GM21529 (cell line): Measurements from ENCODE around the gene UGT2B11.
"Not testable (repeated sequence)": the region's sequence is repeated elsewhere in the genome, so short reads cannot be mapped to it uniquely, and the experiment has no call there.

Source experiments
- ATAC-seq: cut with Tn5 transposase; IDR thresholded peaks from one replicate; pipeline ENCODE4 v1.9.1; 2021; ENCODE audit not compliant: unreplicated experiment

UGT2B11 gene

DNA sequence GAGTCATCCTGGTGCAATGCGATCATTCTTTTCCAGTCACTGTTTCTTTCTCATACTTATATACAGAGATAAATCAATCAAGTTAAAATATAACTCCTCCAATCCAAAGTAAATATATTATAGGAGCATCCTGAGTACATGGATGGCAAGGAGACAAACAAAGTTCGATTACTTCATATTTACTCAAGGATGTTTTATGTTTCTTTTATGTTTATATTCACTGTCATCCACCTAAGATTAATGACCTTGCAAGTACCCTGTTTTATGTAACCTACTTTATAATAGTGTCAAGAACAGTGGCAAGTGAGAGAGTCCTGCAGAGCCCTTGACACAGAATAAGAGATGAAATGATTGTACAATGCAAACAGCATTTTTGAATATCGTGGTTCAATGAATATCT is at the start of gene UGT2B11:
Gene UGT2B11, minus strand, starts transcription at position 33 of the 400 bp plus-strand sequence. Its CDS starts 26 bp downstream, at position 7.
- ATAC-seq: no peak

DNA sequence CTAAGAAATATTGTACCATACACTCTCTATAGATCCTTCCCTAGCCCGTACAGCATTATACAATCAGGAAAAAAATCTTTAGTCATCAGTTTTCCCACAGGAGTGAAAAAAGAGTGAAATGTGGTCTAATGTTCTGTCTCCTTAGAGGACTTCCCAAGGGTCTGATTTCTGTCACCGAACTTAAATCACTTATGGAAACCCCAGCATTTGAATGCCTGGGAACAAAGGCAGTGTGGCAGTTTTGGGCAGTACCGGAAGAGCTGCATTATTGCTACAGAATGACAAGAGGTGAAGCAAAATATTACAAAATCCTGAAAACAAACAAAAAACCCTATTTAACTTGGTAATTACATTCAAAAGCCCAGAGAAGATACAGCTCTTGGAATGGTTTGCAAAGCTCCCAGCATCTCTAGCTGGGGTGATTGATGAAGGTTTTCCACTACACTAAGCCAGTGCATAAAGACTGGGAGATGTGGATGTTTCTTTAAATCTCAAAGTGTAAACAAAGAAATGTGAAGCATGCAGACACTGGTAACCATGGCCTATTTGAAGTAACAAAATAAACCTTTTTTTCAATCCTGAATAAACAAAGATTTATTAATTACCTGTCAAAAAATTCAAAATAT is 38.7 kb upstream of the UGT2B11 start:
- ATAC-seq: not testable (repeated sequence)

DNA sequence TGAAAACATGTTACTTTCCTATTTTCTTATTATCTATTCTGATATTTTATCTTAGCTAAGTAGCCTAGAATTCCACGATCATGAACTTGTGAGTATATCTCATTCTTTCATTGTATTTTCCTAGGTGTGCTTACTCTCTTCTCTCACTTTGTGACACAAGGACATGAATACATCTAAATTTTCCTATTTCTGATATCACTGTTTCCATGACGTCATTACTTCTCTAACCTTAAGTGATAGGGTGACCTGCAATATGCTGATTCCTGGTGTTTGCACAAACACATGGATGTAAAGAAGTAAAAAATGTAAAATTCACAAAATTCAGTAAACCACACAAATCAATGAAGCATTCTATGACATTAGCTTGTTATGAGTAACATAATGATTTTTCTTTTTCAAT is 36.3 kb upstream of the UGT2B11 start:
- not testable (repeated sequence) for ATAC-seq

DNA sequence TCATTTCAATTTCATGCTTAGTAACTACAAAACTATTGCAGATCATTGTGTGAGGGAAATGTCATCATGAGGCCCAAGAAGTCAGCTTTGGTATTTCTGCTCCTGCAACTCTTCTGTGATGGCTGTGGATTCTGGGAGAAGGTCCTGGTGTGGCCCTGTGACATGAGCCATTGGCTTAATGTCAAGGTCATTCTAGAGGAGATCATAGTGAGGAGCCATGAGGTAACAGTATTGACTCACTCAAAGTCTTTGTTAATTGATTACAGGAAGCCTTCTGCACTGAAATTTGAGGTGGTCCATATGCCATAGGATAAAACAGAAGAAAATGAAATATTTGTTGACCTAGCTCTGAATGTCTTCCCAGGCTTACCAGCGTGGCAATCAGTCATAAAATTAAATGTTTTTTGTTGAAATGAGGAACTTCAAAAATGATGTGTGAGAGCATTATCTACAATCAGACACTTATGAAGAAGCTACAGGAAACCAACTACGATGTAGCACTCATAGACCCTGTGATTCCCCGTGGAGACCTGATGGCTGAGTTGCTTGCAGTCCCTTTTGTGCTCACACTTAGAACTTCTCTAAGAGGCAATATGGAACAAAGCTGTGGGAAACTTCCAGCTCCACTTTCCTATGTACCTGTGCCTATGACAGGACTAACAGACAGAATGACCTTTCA is 28.2 kb upstream of the UGT2B11 start:
- not testable (repeated sequence) for ATAC-seq

DNA sequence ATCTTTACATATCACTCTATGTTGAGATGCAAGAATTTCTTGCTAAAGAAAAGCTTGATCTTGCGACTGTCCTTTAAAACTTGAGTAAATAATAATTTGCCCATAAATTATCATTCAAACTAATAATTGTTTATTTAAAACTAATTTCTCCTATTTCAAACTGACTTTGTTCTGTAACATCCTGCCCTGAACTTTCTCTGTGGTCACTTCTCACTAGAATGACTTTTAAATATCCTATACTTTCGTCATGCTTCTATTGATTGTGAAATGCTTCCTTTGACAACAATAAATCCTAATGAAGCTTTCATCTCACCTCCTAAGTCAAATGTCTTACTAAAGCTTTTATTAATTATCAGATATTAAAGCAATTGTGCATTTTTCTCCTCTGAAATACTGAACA is 27.2 kb upstream of the UGT2B11 start:
- ATAC-seq: not testable (repeated sequence)

DNA sequence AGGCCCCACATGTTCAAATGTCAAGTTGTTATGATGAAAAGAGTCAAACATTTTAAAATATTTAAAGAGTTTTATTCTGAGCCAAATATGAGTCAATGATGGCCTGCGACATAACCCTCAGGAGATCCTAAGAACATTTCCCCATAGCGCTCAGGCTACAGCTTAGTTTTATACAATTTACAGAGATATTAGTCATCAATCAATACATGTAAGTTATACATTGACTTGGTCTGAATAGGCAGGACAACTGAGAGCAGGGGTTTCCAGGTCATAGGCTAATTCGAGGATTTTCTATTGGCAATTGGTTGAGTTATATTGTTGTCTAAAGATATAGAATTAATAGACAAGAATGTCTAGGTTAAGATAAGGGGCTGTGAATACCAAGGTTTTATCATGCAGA is 26.2 kb upstream of the UGT2B11 start:
- not testable (repeated sequence) for ATAC-seq

DNA sequence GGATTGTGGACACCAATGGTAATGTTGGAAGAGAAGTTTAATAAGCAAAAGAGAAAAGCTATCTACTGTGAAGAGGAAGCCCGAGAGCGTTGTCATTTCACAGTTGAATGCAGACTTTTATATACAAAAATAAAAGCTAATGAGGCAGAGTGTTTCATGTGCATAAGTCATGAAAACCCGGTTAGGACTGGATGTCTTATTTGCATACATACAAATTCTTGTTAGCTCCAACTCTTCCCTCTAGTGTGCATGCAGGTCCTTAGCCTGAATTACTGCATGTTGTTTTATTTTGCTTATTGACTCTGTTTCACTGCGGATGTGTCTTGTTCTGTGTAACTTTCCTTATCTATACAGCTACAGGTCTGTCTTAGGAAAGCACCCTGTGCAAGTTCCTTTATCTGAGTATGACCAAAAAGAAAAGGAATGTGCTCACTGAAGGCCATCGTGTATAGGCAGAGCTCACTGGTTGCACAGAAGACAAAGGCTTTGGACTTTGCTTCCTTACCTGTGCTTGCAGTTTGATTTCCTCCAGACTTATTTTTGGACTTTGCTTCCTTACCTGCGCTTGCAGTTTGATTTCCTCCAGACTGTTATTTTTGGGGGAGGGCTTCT is 25.1 kb upstream of the UGT2B11 start:
- no peak for ATAC-seq

DNA sequence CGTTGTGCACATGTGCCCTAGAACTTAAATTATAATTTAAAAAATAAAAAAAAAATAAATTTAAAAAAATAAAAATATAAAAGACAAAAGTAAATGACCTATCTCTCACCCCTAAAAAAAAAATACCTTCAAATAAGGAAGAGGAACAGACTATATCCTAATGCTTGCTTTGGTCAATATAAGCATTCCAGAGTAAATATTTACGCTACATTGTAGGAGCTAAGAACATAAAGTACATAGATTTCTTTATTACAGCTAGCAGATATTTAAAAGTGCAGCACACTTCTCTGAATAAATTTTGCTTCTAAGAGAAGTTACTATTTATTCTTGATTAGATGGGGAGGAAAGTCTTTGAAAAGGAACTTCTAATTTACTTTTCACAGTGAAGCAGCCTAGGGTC is 24.5 kb upstream of the UGT2B11 start:
- no peak for ATAC-seq

DNA sequence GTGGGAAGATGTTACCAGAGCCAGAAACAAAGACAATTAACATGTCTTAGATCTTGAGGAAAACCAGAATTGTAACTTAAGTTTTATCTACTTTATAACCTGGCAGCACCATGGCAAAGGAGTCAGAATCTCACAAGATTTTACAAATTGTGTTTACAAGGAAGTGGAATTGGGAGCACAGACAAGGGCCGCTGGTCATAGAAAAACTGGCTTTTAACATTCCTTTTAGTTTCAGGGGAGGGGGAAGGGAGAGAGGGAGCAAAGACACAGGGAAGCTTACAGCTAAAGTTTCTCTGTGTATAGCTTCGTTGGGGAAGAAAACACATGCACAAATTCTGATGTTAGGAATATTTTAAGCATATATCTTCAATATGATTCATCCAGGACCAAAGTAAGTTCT is 10.3 kb upstream of the UGT2B11 start:
- no peak for ATAC-seq

DNA sequence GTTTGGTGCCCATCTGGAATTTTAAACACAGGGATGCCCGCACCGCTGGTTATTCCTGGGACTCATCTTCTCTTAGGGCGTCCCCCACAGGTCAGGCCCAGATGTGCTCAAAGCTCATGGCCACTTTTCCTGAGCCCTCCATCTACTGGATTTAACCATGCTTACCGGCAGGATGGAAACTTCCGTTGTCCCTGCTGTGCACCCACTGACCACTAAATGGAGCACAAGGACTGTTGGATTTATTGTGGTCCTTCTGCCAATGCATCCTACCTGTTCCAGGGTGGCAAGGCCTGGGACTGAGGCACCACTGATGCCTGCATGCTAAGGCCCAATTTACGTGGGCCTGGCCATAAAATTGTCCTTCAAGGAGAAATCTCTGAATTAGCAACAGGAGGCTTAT is 8.7 kb upstream of the UGT2B11 start:
- not testable (repeated sequence) for ATAC-seq

DNA sequence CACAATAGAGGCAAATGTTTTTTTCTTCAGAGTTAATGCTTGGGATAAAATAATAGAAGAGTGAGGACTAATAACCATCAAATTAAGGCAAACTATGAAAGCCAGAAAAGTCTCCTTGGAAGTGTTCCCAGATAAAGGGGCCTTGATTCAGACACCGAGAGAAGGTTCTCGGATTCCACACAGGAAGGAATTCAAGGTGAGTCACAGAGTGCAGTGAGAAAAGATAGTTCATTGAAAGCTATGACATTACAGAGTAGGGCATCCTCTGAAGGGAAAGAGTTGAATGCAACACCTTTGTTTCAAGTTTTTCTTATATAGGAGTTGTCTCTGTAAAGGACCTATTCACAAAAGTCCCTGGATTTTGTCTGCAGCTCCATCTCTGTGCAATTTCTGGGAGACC is 3.9 kb upstream of the UGT2B11 start:
- not testable (repeated sequence) for ATAC-seq

DNA sequence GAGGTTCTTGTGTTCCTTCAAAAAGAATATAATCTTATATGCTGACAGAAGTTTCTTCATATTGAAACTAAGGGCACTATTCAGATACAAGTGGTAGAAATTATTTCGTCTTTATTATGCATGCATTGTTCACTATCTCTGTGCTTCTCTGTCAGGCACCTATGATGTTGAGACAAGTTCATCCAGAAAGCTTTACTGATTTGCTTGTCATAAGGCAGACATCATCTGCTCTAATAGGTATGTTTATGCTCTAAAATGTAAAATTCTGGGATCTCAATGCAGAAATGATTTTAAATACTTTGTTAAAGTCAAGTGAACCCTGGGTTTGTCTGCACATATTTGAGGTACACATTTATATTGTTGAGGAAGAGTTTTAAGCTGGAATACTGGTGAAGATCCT is 3.6 kb downstream of the UGT2B11 start:
- ATAC-seq: no peak

DNA sequence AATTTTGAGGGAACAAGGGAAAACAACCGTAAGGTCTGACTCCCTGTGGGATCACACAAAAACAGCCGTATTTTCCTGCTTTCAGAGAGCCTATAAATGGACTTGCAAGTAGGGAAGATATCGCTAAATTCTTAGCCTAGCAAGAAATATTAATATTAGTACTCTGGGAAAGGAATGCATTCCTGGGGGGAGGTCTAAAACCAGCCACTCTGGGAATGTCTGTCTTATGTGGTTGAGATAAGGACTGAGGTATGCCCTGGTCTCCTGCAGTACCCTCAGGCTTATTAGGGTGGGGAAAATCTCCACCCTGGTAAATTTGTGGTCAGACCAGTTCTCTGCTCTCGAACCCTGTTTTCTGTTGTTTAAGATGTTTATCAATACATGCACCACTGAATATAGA is 16.0 kb downstream of the UGT2B11 start:
- not testable (repeated sequence) for ATAC-seq

DNA sequence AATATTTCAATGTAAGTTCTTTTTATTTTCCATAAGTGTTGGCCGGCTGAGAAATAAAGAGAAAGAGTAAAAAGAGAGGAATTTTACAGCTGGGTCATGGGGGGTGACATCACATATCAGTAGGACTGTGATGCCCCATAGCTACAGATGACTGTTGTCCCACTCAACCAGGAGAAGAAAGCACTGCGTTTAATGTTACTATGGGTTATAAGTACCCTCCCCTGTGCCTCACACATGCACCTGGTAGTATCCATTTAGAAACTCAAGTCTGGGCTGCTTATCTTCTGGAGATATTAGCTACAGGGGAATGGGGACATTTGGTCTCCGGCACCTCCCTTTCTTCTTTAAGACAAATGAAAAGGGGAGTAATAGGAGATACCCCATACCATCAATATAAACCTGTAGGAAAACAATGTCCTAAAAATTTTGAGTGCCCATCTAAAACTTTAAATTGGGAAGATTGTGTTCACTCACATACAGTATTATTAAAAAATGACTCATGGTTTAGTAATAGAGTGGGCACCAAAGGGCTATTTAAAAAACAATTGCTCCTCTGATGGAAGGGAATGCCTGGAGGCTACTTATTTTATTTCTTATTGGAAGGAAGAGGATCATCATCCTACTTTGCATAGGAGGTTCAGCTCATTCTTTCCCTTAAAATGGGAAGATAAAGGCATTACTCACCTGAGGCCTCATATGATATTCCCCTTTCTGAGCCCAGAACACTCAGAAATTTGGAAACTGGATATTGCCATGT is 18.2 kb downstream of the UGT2B11 start:
- ATAC-seq: no peak

DNA sequence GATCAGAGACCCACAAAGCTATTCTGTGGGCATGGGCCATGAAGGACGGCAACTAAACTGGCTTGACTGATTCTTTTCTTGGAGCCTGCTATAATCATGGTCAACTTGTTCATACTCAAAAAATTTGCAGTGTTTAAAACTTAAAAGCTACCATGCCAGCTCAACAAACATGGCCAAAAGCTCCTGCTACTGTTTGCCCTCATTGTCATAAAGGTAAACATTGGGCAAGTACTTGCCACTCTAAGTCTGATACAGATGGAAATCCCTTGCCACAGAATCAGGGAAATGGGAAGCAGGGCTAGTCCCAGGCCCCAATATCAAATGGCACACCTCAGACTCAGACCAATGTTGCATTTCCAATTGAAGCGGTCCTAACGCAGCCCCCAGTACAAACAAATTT is 20.4 kb downstream of the UGT2B11 start:
- ATAC-seq: no peak

DNA sequence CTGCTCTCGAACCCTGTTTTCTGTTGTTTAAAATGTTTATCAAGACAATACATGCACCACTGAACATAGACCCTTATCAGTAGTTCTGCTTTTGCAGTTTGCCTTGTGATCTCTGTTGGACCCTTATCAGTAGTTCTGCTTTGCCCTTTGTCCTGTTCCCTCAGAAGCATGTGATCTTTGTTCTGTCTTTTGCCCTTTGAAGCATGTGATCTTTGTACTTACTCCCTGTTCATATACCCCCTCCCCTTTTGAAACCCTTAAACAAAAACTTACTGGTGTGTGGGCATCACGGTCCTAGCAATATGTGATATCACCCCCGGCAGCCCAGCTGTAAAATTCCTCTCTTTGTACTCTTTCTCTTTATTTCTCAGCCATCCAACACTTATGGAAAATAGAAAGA is 22.6 kb downstream of the UGT2B11 start:
- ATAC-seq: not testable (repeated sequence)

DNA sequence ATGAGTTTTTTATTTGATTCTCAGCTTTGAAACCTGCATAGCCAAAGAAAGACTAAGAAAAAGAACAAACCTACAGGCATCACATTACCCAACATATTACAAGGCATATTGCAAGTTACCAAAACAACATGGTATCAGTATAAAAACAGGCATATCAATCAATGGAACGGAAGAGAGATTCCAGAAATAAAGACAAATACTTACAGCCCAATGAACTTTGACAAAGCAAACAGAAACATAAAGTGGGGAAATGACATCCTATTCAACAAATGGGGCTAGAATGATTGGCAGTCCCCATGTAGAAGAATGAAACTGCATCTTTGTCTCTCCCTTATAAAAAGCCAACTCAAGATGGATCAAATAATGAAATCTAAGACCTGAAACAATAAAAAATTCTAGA is 23.9 kb downstream of the UGT2B11 start:
- not testable (repeated sequence) for ATAC-seq

DNA sequence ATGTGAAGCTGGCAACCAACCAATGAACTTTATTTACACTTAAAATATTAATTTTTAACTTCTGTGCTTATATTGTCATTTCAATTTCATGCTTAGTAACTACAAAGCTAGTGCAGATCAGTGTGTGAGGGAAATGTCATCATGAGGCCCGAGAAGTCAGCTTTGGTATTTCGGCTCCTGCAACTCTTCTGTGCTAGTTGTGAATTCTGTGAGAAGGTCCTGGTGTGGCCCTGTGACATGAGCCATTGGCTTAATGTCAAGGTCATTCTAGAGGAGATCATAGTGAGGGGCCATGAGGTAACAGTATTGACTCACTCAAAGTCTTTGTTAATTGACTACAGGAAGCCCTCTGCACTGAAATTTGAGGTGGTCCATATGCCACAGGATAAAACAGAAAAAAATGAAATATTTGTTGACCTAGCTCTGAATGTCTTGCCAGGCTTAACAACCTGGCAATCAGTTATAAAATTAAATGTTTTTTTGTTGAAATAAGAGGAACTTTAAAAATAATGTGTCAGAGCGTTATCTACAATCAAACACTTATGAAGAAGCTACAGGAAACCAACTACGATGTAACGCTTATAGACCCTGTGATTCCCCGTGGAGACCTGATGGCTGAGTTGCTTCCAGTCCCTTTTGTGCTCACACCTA is 32.9 kb downstream of the UGT2B11 start:
- ATAC-seq: not testable (repeated sequence)

DNA sequence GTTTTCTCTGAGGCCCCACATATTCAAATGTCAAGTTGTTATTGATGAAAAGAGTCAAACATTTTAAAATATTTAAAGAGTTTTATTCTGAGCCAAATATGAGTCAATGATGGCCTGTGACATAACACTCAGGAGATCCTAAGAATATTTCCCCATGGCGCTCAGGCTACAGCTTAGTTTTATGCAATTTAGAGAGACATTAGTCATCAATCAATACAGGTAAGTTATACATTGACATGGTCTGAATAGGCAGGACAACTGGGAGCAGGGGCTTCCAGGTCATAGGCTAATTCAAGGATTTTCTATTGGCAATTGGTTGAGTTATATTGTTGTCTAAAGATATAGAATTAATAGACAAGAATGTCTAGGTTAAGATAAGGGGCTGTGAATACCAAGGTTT is 34.7 kb downstream of the UGT2B11 start:
- ATAC-seq: not testable (repeated sequence)

DNA sequence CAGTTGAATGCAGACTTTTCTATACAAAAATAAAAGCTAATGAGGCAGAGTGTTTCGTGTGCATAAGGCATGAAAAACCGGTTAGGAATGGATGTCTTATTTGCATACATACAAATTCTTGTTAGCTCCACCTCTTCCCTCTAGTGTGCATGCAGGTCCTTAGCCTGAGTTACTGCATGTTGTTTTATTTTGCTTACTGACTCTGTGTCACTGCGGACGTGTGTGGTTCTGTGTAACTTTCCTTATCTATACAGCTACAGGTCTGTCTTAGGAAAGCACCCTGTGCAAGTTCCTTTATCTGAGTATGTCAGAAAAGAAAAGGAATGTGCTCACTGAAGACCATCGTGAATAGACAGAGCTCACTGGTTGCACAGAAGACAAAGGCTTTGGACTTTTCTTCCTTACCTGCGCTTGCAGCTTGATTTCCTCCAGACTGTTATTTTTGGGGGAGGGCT is 35.8 kb downstream of the UGT2B11 start:
- not testable (repeated sequence) for ATAC-seq
